HFFc6 (cell line): ENCODE data around the gene TP53INP2. TPM values are rescaled to one million over a fixed set of nuclear protein-coding genes. Genes with fewer than 3 reads are reported as not detected.

Source experiments
- DNase-seq: peaks from one replicate; pipeline ENCODE4 v3.0.0-alpha.2; 2018
- H3K27ac Mint-ChIP-seq: 2 replicates; pipeline ENCODE4 v1.8.0; 2020; ENCODE audit warnings: mild to moderate bottlenecking, mixed read lengths
- H3K27me3 Mint-ChIP-seq: 2 replicates; pipeline ENCODE4 v1.8.0; 2021; ENCODE audit warnings: mild to moderate bottlenecking, moderate library complexity, mixed read lengths; ENCODE audit not compliant: insufficient read depth
- H3K36me3 Mint-ChIP-seq: 2 replicates; pipeline ENCODE4 v1.8.0; 2021; ENCODE audit warnings: low read depth, mixed read lengths
- H3K4me1 Mint-ChIP-seq: 2 replicates; pipeline ENCODE4 v1.8.0; 2020; ENCODE audit warnings: low read depth, mixed read lengths
- H3K4me3 Mint-ChIP-seq: 2 replicates; pipeline ENCODE4 v1.8.0; 2020; ENCODE audit warnings: mild to moderate bottlenecking, moderate library complexity, mixed read lengths
- H3K9me3 Mint-ChIP-seq: 2 replicates; pipeline ENCODE4 v1.8.0; 2020; ENCODE audit warnings: mild to moderate bottlenecking, mixed read lengths
- total RNA-seq, 6 experiments: library from RNA; stranded (reverse); fragmentation: NEBNext Ultra II Directional; extraction: Animal tissue kit (Norgen Biotek cat#: 25700); gene quantifications; 2 replicates in 1 of 6; 3 replicates in 5 of 6; pipeline ENCODE4 v1.2.3, GENCODE V29; 2021
- TF ChIP-seq, protein P1 (sequence below): fragments of 200-600 bp; sonication (generic); IDR thresholded peaks from 2 replicates; pipeline ENCODE4 v1.5.0; 2021; ENCODE audit warnings: antibody characterized with exemption, mild to moderate bottlenecking

The TP53INP2 gene
- total RNA-seq, 6 experiments from 2014 or later, result 14.2 to 23.8 (median 21.3) TPM

- H3K4me3 Mint-ChIP-seq, result peak overlapping the region; percentile 94
- no peaks in the 10 kb centered on the region for H3K36me3 Mint-ChIP-seq
- H3K27me3 Mint-ChIP-seq, result peaks cover 2% of the 10 kb centered on the region; the same call in 1 of the 2 replicates
- no peaks in the 10 kb centered on the region for H3K9me3 Mint-ChIP-seq
- no peak overlapping the region for H3K27ac Mint-ChIP-seq
- H3K4me1 Mint-ChIP-seq, result peaks cover 13% of the 10 kb centered on the region
- TF ChIP-seq, protein P1, sequence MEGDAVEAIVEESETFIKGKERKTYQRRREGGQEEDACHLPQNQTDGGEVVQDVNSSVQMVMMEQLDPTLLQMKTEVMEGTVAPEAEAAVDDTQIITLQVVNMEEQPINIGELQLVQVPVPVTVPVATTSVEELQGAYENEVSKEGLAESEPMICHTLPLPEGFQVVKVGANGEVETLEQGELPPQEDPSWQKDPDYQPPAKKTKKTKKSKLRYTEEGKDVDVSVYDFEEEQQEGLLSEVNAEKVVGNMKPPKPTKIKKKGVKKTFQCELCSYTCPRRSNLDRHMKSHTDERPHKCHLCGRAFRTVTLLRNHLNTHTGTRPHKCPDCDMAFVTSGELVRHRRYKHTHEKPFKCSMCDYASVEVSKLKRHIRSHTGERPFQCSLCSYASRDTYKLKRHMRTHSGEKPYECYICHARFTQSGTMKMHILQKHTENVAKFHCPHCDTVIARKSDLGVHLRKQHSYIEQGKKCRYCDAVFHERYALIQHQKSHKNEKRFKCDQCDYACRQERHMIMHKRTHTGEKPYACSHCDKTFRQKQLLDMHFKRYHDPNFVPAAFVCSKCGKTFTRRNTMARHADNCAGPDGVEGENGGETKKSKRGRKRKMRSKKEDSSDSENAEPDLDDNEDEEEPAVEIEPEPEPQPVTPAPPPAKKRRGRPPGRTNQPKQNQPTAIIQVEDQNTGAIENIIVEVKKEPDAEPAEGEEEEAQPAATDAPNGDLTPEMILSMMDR, result no peak
- no peak for DNase-seq
These were observed 28.6 kb upstream of the TP53INP2 start for GRCh38 chr20:34675561-34675960.

GRCh38 chr20:34675993-34676641 lies 28.0 kb upstream of the TP53INP2 start:
- peak; percentile 10 for DNase-seq
- TF ChIP-seq, protein P1, result no peak
- peaks cover 2% of the 10 kb centered on the region; the same call in 1 of the 2 replicates for H3K27me3 Mint-ChIP-seq
- H3K4me3 Mint-ChIP-seq, result peak overlapping the region; percentile 94
- H3K27ac Mint-ChIP-seq, result peak overlapping the region; percentile 94
- peaks cover 13% of the 10 kb centered on the region for H3K4me1 Mint-ChIP-seq
- no peaks in the 10 kb centered on the region for H3K9me3 Mint-ChIP-seq
- H3K36me3 Mint-ChIP-seq, result no peaks in the 10 kb centered on the region

DNA sequence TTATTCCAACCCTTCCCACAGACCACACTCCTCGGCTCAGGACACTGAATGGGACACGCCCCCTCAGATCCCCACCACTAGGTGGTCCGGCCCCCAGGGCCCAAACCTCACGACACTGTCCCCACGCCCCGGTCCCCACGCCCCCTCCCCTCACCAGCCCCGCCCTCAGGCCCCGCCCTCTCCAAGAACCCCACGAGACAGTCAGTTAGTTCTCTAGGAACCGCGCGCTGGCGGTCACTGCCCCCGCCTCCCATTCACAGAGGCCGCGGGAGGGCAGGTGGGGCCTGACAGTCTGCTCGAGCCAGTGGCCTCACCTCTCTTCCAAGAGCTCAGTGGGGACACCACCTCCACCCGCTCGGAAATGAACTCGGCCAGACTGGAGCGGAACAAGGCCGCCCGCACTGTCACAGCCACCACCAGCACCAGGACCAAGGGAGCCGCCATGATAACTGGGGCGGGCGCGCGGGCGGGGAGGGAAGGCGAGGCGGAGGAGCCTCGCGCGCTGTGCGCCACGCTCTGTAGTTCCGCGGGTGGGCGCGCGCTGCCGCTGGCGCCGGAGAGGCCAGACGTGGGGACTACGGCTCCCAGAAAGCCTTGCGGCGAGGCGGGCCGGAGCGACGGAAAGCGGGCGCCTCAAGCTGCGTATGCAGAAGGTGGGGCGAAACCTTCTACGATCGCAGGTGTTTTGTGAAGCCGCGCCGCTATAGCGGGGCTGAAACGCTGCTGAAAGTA lies 27.3 kb upstream of the TP53INP2 start, which contains the start of gene PIGU:
Gene PIGU, minus strand, starts transcription at position 451 of the 732 bp plus-strand sequence. Its CDS starts 7 bp downstream, at position 444.
- Mint-ChIP-seq H3K4me1 (peaks cover 13% of the 10 kb centered on the region), H3K9me3 (no peaks in the 10 kb centered on the region), H3K27ac (peak within 1 kb of the TSS; percentile 94), H3K27me3 (peaks cover 2% of the 10 kb centered on the region; the same call in 1 of the 2 replicates), H3K4me3 (peak within 1 kb of the TSS; percentile 94), H3K36me3 (no peaks in the 10 kb centered on the region)
- TF ChIP-seq, protein P1, result peak; percentile 4; the same call in 1 of the 2 replicates
- DNase-seq, result peak; percentile 92

- Mint-ChIP-seq H3K4me3 (no peak overlapping the region), H3K27me3 (peaks cover 2% of the 10 kb centered on the region), H3K27ac (no peak overlapping the region), H3K36me3 (no peaks in the 10 kb centered on the region), H3K4me1 (peaks cover 6% of the 10 kb centered on the region), H3K9me3 (no peaks in the 10 kb centered on the region)
- TF ChIP-seq, protein P1, result no peak
- DNase-seq, result no peak
These were observed 23.5 kb upstream of the TP53INP2 start for GRCh38 chr20:34680586-34681175.

GRCh38 chr20:34683667-34684066 lies 20.5 kb upstream of the TP53INP2 start:
- Mint-ChIP-seq H3K4me3 (no peak overlapping the region), H3K36me3 (no peaks in the 10 kb centered on the region), H3K4me1 (no peaks in the 10 kb centered on the region), H3K27me3 (peaks cover 6% of the 10 kb centered on the region), H3K27ac (no peak overlapping the region), H3K9me3 (no peaks in the 10 kb centered on the region)
- DNase-seq, result no peak
- TF ChIP-seq, protein P1, result no peak
